HepG2 (cell line): ENCODE results near the gene PLPPR3. TPM values are rescaled to one million over a fixed set of nuclear protein-coding genes. Genes with fewer than 3 reads are reported as not detected.
A peak's percentile ranks its signal among the peaks of the same experiment; 100 is the strongest.

Experiments
- FOXA3 ChIP-seq: IDR thresholded peaks from 2 replicates; pipeline ENCODE4 v1.6.1; 2016; ENCODE audit warnings: missing genetic modification reagents, missing compliant biosample characterization
- GTF3A ChIP-seq: sonication (generic); formaldehyde crosslinking; conservative IDR thresholded peaks from 2 replicates; pipeline ENCODE4 v1.4.0; 2020; ENCODE audit warnings: mild to moderate bottlenecking, missing genetic modification reagents
- HOXD1 ChIP-seq: sonication (generic); formaldehyde crosslinking; IDR thresholded peaks from 2 replicates; pipeline ENCODE4 v1.5.0; 2020; ENCODE audit warnings: missing genetic modification reagents
- IRX3 ChIP-seq: sonication (generic); formaldehyde crosslinking; IDR thresholded peaks from 2 replicates; pipeline ENCODE4 v1.8.1; 2023; ENCODE audit warnings: mild to moderate bottlenecking, low read depth, missing genetic modification reagents, borderline replicate concordance
- JARID2 ChIP-seq: sonication (generic); formaldehyde crosslinking; IDR thresholded peaks from 2 replicates; pipeline ENCODE4 v1.8.1; 2023; ENCODE audit warnings: missing genetic modification reagents, inconsistent platforms; ENCODE audit not compliant: insufficient replicate concordance
- JUN ChIP-seq: sonication (generic); formaldehyde crosslinking; IDR thresholded peaks from 2 replicates; pipeline ENCODE4 v1.4.0; 2020; ENCODE audit warnings: mild to moderate bottlenecking, missing genetic modification reagents
- KLF6 ChIP-seq: IDR thresholded peaks from 2 replicates; pipeline ENCODE4 v1.8.0; 2016; ENCODE audit warnings: missing biosample characterization, missing genetic modification reagents
- MEIS2 ChIP-seq: sonication (generic); formaldehyde crosslinking; IDR thresholded peaks from 2 replicates; pipeline ENCODE4 v1.9.0; 2021; ENCODE audit warnings: mild to moderate bottlenecking, missing genetic modification reagents
- NFATC3 ChIP-seq: sonication (generic); formaldehyde crosslinking; IDR thresholded peaks from 2 replicates; pipeline ENCODE4 v1.5.1; 2020; ENCODE audit warnings: mild to moderate bottlenecking, missing genetic modification reagents
- NFE2L1 ChIP-seq: sonication (generic); formaldehyde crosslinking; IDR thresholded peaks from 2 replicates; pipeline ENCODE4 v1.4.0; 2020; ENCODE audit warnings: missing genetic modification reagents, mild to moderate bottlenecking, borderline replicate concordance
- PRPF4 ChIP-seq: fragments of 200-400 bp; formaldehyde crosslinking; IDR thresholded peaks from 2 replicates; pipeline ENCODE4 v1.6.1; 2016; ENCODE audit warnings: low read length, low read depth; ENCODE audit not compliant: poor library complexity, severe bottlenecking
- SAP130 ChIP-seq: IDR thresholded peaks from 2 replicates; pipeline ENCODE4 v1.6.1; 2016; ENCODE audit warnings: low read depth
- SOX6 ChIP-seq, 2 experiments: fragments of 450-650 bp in 1 of 2; sonication (generic) in 1 of 2; formaldehyde crosslinking in 1 of 2; IDR thresholded peaks; 2 replicates each; pipeline versions ENCODE4 v1.4.0 to v1.6.1; 2017 to 2020; ENCODE audit warnings: antibody characterized with exemption in 1 of 2, mild to moderate bottlenecking in 1 of 2, missing genetic modification reagents in 1 of 2
- ZNF414 ChIP-seq: sonication (generic); formaldehyde crosslinking; IDR thresholded peaks from 2 replicates; pipeline ENCODE4 v1.5.0; 2020; ENCODE audit warnings: missing genetic modification reagents
- ZNF451 ChIP-seq: sonication (generic); formaldehyde crosslinking; IDR thresholded peaks from 2 replicates; pipeline ENCODE4 v1.5.0; 2020; ENCODE audit warnings: mild to moderate bottlenecking, missing genetic modification reagents
- ZNF550 ChIP-seq: sonication (generic); formaldehyde crosslinking; IDR thresholded peaks from 2 replicates; pipeline ENCODE4 v1.4.0; 2020; ENCODE audit warnings: mild to moderate bottlenecking, missing genetic modification reagents, borderline replicate concordance
- ZNF773 ChIP-seq: sonication (generic); formaldehyde crosslinking; IDR thresholded peaks from 2 replicates; pipeline ENCODE4 v1.4.0; 2020; ENCODE audit warnings: missing genetic modification reagents, borderline replicate concordance
- ZSCAN31 ChIP-seq: sonication (generic); formaldehyde crosslinking; IDR thresholded peaks from 2 replicates; pipeline ENCODE4 v1.5.0; 2020; ENCODE audit warnings: low read depth, mild to moderate bottlenecking, missing genetic modification reagents
- polyA plus RNA-seq, 8 experiments: library from polyadenylated mRNA; depleted of rRNA in 3 of 8; stranded (reverse) in 7 of 8; unstranded in 1 of 8; fragments of >200 nt; fragmentation: Illumina TruSeq in 4 of 8; extraction: Trizol in 4 of 8; gene quantifications; 2 replicates each; pipeline versions ENCODE4 v1.2.1 to v1.2.3, GENCODE V29; 2011 to 2016; ENCODE audit warnings: low read depth in 4 of 8, missing spikeins in 1 of 8, mixed read lengths in 1 of 8; ENCODE audit not compliant: insufficient read depth in 1 of 8
- total RNA-seq, 5 experiments: library from RNA; depleted of rRNA; stranded (reverse); fragments of >200 nt; fragmentation: Illumina TruSeq; extraction: Trizol; gene quantifications; 2 replicates each; pipeline ENCODE4 v1.2.3, GENCODE V29; 2016; ENCODE audit warnings: low read depth in 1 of 5
- TF ChIP-seq, protein P1 (sequence below): sonication (generic); formaldehyde crosslinking; IDR thresholded peaks from 2 replicates; pipeline ENCODE4 v1.4.0; 2020; ENCODE audit warnings: mild to moderate bottlenecking, missing genetic modification reagents
- TF ChIP-seq, protein P2 (sequence below): sonication (generic); formaldehyde crosslinking; IDR thresholded peaks from 2 replicates; pipeline ENCODE4 v1.8.1; 2023; ENCODE audit warnings: mild to moderate bottlenecking, missing genetic modification reagents
- TF ChIP-seq, protein P3 (sequence below): IDR thresholded peaks from 2 replicates; pipeline ENCODE4 v1.6.1; 2012; ENCODE audit warnings: low read depth, low read length, improper control_type of control experiment
- TF ChIP-seq, protein P4 (sequence below): sonication (generic); formaldehyde crosslinking; IDR thresholded peaks from 2 replicates; pipeline ENCODE4 v1.4.0; 2020; ENCODE audit warnings: mild to moderate bottlenecking, missing genetic modification reagents

Gene PLPPR3
- total and polyA plus RNA-seq, 2 of the 13 experiments (the other 11 are each of a cell fraction or from before 2014, with no cell fraction given): 0.07 to 0.16 TPM

DNA sequence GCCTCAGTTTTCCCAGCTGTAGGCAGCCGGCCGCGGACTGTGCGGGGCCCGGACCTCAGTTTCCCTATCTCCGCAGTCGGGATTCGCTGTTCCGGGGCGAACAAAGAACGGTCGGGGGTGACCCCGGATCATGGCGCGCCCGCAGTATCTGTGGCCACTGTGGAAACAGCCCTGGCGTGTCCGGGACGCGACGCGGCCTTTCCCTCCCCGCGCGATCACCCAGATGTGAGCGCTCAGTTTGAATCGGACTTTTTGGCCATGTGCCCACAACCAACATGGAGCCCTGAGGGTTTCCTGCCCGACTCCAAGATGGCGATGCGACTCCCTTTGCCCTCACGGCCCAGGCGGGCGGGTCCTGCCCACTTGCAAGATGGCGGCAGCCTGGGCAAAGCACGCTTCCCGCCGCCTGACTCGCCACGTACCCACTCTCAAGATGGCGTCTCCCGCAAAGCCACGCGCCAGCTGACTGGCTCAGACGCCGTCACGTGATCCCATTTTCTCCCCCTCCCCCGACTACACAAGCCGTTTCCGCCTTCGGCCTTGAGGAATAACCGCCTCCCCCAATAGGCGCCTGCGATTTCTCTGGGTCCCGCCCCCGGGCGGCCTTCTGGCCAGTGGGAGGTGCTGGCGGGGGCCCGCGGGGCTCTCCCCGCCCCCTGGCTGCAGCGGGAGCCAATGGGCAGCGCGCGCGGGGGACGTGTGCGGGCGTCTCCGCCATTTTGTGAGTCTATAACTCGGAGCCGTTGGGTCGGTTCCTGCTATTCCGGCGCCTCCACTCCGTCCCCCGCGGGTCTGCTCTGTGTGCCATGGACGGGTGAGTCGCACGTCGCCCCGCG is 24.8 kb downstream of the PLPPR3 start, which contains the start of gene PTBP1 (continued):
- TF ChIP-seq JARID2: no peak
- TF ChIP-seq KLF6: peak; percentile 63
- TF ChIP-seq, protein P1, sequence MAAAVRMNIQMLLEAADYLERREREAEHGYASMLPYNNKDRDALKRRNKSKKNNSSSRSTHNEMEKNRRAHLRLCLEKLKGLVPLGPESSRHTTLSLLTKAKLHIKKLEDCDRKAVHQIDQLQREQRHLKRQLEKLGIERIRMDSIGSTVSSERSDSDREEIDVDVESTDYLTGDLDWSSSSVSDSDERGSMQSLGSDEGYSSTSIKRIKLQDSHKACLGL (CRISPR knock-in tag): 0 out of 2 replicates have a peak, but pooled peaks have one; percentile 43
- TF ChIP-seq, protein P2, sequence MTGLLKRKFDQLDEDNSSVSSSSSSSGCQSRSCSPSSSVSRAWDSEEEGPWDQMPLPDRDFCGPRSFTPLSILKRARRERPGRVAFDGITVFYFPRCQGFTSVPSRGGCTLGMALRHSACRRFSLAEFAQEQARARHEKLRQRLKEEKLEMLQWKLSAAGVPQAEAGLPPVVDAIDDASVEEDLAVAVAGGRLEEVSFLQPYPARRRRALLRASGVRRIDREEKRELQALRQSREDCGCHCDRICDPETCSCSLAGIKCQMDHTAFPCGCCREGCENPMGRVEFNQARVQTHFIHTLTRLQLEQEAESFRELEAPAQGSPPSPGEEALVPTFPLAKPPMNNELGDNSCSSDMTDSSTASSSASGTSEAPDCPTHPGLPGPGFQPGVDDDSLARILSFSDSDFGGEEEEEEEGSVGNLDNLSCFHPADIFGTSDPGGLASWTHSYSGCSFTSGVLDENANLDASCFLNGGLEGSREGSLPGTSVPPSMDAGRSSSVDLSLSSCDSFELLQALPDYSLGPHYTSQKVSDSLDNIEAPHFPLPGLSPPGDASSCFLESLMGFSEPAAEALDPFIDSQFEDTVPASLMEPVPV (CRISPR knock-in tag): peak; percentile 66; the same call in 1 of the 2 replicates
- TF ChIP-seq JUN (CRISPR knock-in tag): no peak
- peak; percentile 55; the same call in 1 of the 2 replicates for TF ChIP-seq MEIS2 (CRISPR knock-in tag)
- no peak for TF ChIP-seq GTF3A (CRISPR knock-in tag)
- TF ChIP-seq PRPF4: no peak
- TF ChIP-seq ZNF414 (CRISPR knock-in tag): peak; percentile 74; the same call in 1 of the 2 replicates
- no peak for TF ChIP-seq SOX6 (IDR thresholded peaks at IDR 0.05)
- TF ChIP-seq SOX6 (CRISPR knock-in tag; IDR thresholded peaks at IDR 0.05): peak; percentile 73; the same call in 1 of the 2 replicates
- TF ChIP-seq, protein P3, sequence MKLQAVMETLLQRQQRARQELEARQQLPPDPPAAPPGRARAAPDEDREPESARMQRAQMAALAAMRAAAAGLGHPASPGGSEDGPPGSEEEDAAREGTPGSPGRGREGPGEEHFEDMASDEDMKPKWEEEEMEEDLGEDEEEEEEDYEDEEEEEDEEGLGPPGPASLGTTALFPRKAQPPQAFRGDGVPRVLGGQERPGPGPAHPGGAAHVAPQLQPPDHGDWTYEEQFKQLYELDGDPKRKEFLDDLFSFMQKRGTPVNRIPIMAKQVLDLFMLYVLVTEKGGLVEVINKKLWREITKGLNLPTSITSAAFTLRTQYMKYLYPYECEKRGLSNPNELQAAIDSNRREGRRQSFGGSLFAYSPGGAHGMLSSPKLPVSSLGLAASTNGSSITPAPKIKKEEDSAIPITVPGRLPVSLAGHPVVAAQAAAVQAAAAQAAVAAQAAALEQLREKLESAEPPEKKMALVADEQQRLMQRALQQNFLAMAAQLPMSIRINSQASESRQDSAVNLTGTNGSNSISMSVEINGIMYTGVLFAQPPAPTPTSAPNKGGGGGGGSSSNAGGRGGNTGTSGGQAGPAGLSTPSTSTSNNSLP: 0 out of 2 replicates have a peak, but pooled peaks have one; percentile 12
- peak; percentile 73 for TF ChIP-seq FOXA3 (CRISPR knock-in tag)
- peak; percentile 81; the same call in 1 of the 2 replicates for TF ChIP-seq HOXD1 (CRISPR knock-in tag)
- TF ChIP-seq IRX3 (CRISPR knock-in tag): peak; percentile 62; the same call in 1 of the 2 replicates
- TF ChIP-seq SAP130: peak; percentile 90
- no peak for TF ChIP-seq ZNF550 (CRISPR knock-in tag)
- no peak for TF ChIP-seq NFE2L1 (CRISPR knock-in tag)
- 0 out of 2 replicates have a peak, but pooled peaks have one; percentile 78 for TF ChIP-seq ZSCAN31 (CRISPR knock-in tag)
- TF ChIP-seq, protein P4, sequence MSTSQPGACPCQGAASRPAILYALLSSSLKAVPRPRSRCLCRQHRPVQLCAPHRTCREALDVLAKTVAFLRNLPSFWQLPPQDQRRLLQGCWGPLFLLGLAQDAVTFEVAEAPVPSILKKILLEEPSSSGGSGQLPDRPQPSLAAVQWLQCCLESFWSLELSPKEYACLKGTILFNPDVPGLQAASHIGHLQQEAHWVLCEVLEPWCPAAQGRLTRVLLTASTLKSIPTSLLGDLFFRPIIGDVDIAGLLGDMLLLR (CRISPR knock-in tag): peak; percentile 60; the same call in 1 of the 2 replicates
- TF ChIP-seq NFATC3 (CRISPR knock-in tag): no peak
- peak; percentile 54; the same call in 1 of the 2 replicates for TF ChIP-seq ZNF451 (CRISPR knock-in tag)
- TF ChIP-seq ZNF773: peak; percentile 52; the same call in 1 of the 2 replicates
